ENCODE results near the gene NOXA1. TPM values are rescaled to one million over a fixed set of nuclear protein-coding genes. Genes with fewer than 3 reads are reported as not detected.
"Not testable (repeated sequence)": the region's sequence is repeated elsewhere in the genome, so short reads cannot be mapped to it uniquely, and the experiment has no call there.

NOXA1 gene
- total RNA-seq, 2 experiments from 2014 or later: 1.0 to 1.2 TPM

- H3K4me3 Mint-ChIP-seq; DNase-seq; H3K9me3 Mint-ChIP-seq; H3K27me3 Mint-ChIP-seq (ENCODE audit: low read depth); H3K36me3 Mint-ChIP-seq (ENCODE audit: low read depth); intact Hi-C loops (cut with micrococcal nuclease); CTCF ChIA-PET; H3K27ac Mint-ChIP-seq: not testable (repeated sequence)
- peaks cover 11% of the 10 kb centered on the region for H3K4me1 Mint-ChIP-seq (ENCODE audit: low read depth)
Observed at GRCh38 chr9:137466389-137467085, 43.3 kb downstream of the NOXA1 start.

- Mint-ChIP-seq H3K9me3 (no peaks in the 10 kb centered on the region), H3K27ac (no peak overlapping the region)
Observed at GRCh38 chr9:137467161-137467581, 44.0 kb downstream of the NOXA1 start.

GRCh38 chr9:137467896-137468295, 44.7 kb downstream of the NOXA1 start:
- Mint-ChIP-seq H3K9me3 (peaks cover 3% of the 10 kb centered on the region), H3K4me3 (no peak overlapping the region), H3K27me3 (ENCODE audit: low read depth) (no peaks in the 10 kb centered on the region), H3K36me3 (ENCODE audit: low read depth) (peaks cover 6% of the 10 kb centered on the region), H3K4me1 (ENCODE audit: low read depth) (peaks cover 7% of the 10 kb centered on the region), H3K27ac (no peak overlapping the region)
- no peak for DNase-seq
- CTCF ChIA-PET: no interaction called here
- intact Hi-C loops (cut with micrococcal nuclease): no loop called here

More at GRCh38 chr9:137467161-137467581, 44.0 kb downstream of the NOXA1 start:
- H3K36me3 Mint-ChIP-seq (ENCODE audit: low read depth): peaks cover 4% of the 10 kb centered on the region
- no peaks in the 10 kb centered on the region for H3K27me3 Mint-ChIP-seq (ENCODE audit: low read depth)
- peaks cover 8% of the 10 kb centered on the region for H3K4me1 Mint-ChIP-seq (ENCODE audit: low read depth)
- H3K4me3 Mint-ChIP-seq: no peak overlapping the region
- DNase-seq: no peak
- CTCF ChIA-PET: no interaction called here
- intact Hi-C loops (cut with micrococcal nuclease): no loop called here

GRCh38 chr9:137470785-137471184, 47.6 kb downstream of the NOXA1 start:
- intact Hi-C loops (cut with micrococcal nuclease): no loop called here
- Mint-ChIP-seq H3K4me3 (no peak overlapping the region), H3K27ac (no peak overlapping the region), H3K9me3 (peaks cover 16% of the 10 kb centered on the region), H3K36me3 (ENCODE audit: low read depth) (peaks cover 21% of the 10 kb centered on the region), H3K4me1 (ENCODE audit: low read depth) (peaks cover 5% of the 10 kb centered on the region), H3K27me3 (ENCODE audit: low read depth) (no peaks in the 10 kb centered on the region)
- CTCF ChIA-PET: no interaction called here
- DNase-seq: no peak

GRCh38 chr9:137474271-137474670, 51.1 kb downstream of the NOXA1 start:
- CTCF ChIA-PET: interaction anchor here (1.3 kb wide), 1 partner anchor 66 kb away, joined by 5 read pairs; no protein-coding TSS in a partner anchor

GRCh38 chr9:137475666-137476065, 52.5 kb downstream of the NOXA1 start:
- H3K27me3 Mint-ChIP-seq (ENCODE audit: low read depth): no peaks in the 10 kb centered on the region
- H3K36me3 Mint-ChIP-seq (ENCODE audit: low read depth): peaks cover 26% of the 10 kb centered on the region
- DNase-seq: no peak
- peaks cover 2% of the 10 kb centered on the region for H3K4me1 Mint-ChIP-seq (ENCODE audit: low read depth)
- peaks cover 23% of the 10 kb centered on the region for H3K9me3 Mint-ChIP-seq
- no peak overlapping the region for H3K4me3 Mint-ChIP-seq
- no peak overlapping the region for H3K27ac Mint-ChIP-seq
- CTCF ChIA-PET: no interaction called here
- intact Hi-C loops (cut with micrococcal nuclease): no loop called here

More at GRCh38 chr9:137474271-137474670, 51.1 kb downstream of the NOXA1 start:
- Mint-ChIP-seq H3K36me3 (ENCODE audit: low read depth) (peaks cover 26% of the 10 kb centered on the region), H3K27me3 (ENCODE audit: low read depth) (no peaks in the 10 kb centered on the region), H3K27ac (no peak overlapping the region), H3K4me1 (ENCODE audit: low read depth) (peaks cover 5% of the 10 kb centered on the region), H3K4me3 (no peak overlapping the region), H3K9me3 (peaks cover 23% of the 10 kb centered on the region)
- no peak for DNase-seq
- intact Hi-C loops (cut with micrococcal nuclease): no loop called here

GRCh38 chr9:137476856-137477255, 53.7 kb downstream of the NOXA1 start:
- Mint-ChIP-seq H3K27me3 (ENCODE audit: low read depth) (no peaks in the 10 kb centered on the region), H3K4me1 (ENCODE audit: low read depth) (no peaks in the 10 kb centered on the region), H3K4me3 (no peak overlapping the region), H3K27ac (no peak overlapping the region), H3K36me3 (ENCODE audit: low read depth) (peaks cover 23% of the 10 kb centered on the region), H3K9me3 (peaks cover 23% of the 10 kb centered on the region)
- intact Hi-C loops (cut with micrococcal nuclease): no loop called here
- CTCF ChIA-PET: no interaction called here
- DNase-seq: no peak

GRCh38 chr9:137477778-137478612, 54.8 kb downstream of the NOXA1 start:
- peaks cover 20% of the 10 kb centered on the region for H3K9me3 Mint-ChIP-seq
- H3K36me3 Mint-ChIP-seq (ENCODE audit: low read depth): peaks cover 19% of the 10 kb centered on the region
- H3K4me3 Mint-ChIP-seq: no peak overlapping the region
- no peak overlapping the region for H3K27ac Mint-ChIP-seq
- H3K27me3 Mint-ChIP-seq (ENCODE audit: low read depth): no peaks in the 10 kb centered on the region
- CTCF ChIA-PET: no interaction called here
- H3K4me1 Mint-ChIP-seq (ENCODE audit: low read depth): no peaks in the 10 kb centered on the region
- intact Hi-C loops (cut with micrococcal nuclease): no loop called here
- DNase-seq: no peak

GRCh38 chr9:137478613-137478961, 55.4 kb downstream of the NOXA1 start:
- no peaks in the 10 kb centered on the region for H3K4me1 Mint-ChIP-seq (ENCODE audit: low read depth)
- DNase-seq: no peak
- no peaks in the 10 kb centered on the region for H3K27me3 Mint-ChIP-seq (ENCODE audit: low read depth)
- H3K9me3 Mint-ChIP-seq: peaks cover 16% of the 10 kb centered on the region
- H3K36me3 Mint-ChIP-seq (ENCODE audit: low read depth): peaks cover 15% of the 10 kb centered on the region
- no peak overlapping the region for H3K27ac Mint-ChIP-seq
- H3K4me3 Mint-ChIP-seq: no peak overlapping the region
- CTCF ChIA-PET: no interaction called here
- intact Hi-C loops (cut with micrococcal nuclease): no loop called here

- intact Hi-C loops (cut with micrococcal nuclease): no loop called here
- Mint-ChIP-seq H3K9me3 (peaks cover 13% of the 10 kb centered on the region), H3K27me3 (ENCODE audit: low read depth) (no peaks in the 10 kb centered on the region), H3K36me3 (ENCODE audit: low read depth) (peaks cover 11% of the 10 kb centered on the region), H3K27ac (no peak overlapping the region), H3K4me3 (no peak overlapping the region), H3K4me1 (ENCODE audit: low read depth) (no peaks in the 10 kb centered on the region)
- CTCF ChIA-PET: no interaction called here
- DNase-seq: no peak
Observed at GRCh38 chr9:137478962-137479861, 56.0 kb downstream of the NOXA1 start.

- CTCF ChIA-PET: no interaction called here
- Mint-ChIP-seq H3K9me3 (peaks cover 10% of the 10 kb centered on the region), H3K27ac (no peak overlapping the region), H3K4me1 (ENCODE audit: low read depth) (no peaks in the 10 kb centered on the region), H3K36me3 (ENCODE audit: low read depth) (peaks cover 8% of the 10 kb centered on the region), H3K27me3 (ENCODE audit: low read depth) (no peaks in the 10 kb centered on the region), H3K4me3 (no peak overlapping the region)
- intact Hi-C loops (cut with micrococcal nuclease): no loop called here
- no peak for DNase-seq
Observed at GRCh38 chr9:137479892-137480685, 56.9 kb downstream of the NOXA1 start.
